Urothelium cell line (cell line): Measurements from ENCODE around the gene HSD3B7.
"Not testable (repeated sequence)": the region's sequence is repeated elsewhere in the genome, so short reads cannot be mapped to it uniquely, and the experiment has no call there.

Experiments used
- DNase-seq: peaks from one replicate; pipeline ENCODE4 v3.0.0; 2011; ENCODE audit warnings: low spot score, mixed read lengths
- FAIRE-seq: peaks from 2 replicates; lab custom pipeline; 2011; peaks lifted over from hg19 to GRCh38; lab: Jason Lieb, UNC

The HSD3B7 gene

DNA sequence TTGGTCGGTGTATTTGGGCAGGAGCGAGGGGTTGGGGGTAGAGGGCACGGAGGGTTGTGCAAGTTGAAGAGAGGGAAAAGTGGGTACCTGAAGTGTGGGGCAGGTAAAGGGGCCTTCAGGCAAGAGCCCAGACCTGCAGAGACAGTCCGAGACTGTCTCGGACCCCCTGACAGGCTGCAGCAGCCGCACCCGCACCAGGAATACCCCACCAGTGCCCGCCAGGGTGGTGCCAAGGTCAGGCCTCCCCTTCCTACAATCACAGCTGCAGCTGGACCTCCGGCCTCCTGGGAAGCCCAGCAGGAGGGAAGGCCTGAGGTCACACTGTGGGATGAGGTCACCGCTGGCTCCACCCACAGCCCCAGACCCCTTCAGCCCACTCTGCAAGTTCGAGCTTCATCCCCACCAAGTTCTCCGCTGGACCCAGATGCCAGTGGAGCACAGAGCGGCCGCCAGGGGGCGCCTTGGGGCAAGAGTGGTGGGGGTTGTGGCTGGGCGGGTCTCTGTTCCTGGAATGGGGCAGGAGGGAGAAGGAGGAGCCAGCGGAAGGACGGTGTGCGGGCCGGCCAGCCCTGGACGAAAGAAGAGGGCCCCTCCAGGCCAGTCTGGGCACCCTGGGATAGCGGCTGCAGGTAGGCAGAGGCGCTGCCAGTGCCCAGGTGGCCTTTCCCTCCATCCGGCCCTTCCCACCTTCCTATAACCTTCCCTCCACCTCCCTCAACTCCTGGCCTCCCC, at the start of gene HSD3B7:
TSS of gene HSD3B7 (plus strand) at position 539 of the 732 bp plus-strand sequence. CDS start 452 bp downstream, outside the sequence.
- DNase-seq (peak; percentile 88), FAIRE-seq (no peak)

DNA sequence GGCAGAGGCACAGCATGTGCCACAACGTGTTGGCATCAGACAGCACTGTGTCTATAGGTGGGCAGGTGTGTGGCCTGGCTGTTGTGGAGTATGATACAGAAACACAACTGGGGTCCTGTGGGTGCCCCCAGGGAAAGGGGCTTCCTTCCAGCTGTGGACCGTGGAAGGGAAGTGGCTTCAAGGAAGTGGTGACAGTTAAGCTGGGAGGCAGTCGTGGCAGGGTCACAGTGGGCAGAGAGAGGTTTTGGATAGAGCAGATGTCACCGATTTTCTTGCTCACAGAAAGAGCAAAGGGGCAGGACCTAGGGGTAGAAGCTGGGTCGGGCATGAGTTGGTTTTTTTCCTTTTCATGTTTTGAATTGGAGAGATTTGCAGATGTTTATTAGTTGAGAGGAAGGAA, 47.3 kb upstream of the HSD3B7 start:
- FAIRE-seq (no peak), DNase-seq (no peak)

DNA sequence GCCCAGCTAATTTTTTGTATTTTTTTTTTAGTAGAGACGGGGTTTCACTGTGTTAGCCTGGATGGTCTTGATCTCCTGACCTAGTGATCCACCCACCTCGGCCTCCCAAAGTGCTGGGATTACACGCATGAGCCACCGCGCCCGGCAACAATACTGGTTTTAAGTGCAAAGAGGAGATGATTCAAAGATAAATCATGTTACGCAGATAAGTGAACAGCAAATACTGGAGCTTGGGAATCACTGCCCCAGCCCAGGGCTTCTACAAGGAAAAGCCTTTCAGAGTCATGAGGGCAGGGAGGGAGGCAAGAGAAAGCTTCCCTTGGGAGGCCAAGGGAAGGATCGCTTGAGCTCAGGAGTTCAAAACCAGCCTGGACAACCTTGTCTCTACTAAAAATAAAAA, 45.4 kb upstream of the HSD3B7 start:
- FAIRE-seq, DNase-seq: not testable (repeated sequence)

DNA sequence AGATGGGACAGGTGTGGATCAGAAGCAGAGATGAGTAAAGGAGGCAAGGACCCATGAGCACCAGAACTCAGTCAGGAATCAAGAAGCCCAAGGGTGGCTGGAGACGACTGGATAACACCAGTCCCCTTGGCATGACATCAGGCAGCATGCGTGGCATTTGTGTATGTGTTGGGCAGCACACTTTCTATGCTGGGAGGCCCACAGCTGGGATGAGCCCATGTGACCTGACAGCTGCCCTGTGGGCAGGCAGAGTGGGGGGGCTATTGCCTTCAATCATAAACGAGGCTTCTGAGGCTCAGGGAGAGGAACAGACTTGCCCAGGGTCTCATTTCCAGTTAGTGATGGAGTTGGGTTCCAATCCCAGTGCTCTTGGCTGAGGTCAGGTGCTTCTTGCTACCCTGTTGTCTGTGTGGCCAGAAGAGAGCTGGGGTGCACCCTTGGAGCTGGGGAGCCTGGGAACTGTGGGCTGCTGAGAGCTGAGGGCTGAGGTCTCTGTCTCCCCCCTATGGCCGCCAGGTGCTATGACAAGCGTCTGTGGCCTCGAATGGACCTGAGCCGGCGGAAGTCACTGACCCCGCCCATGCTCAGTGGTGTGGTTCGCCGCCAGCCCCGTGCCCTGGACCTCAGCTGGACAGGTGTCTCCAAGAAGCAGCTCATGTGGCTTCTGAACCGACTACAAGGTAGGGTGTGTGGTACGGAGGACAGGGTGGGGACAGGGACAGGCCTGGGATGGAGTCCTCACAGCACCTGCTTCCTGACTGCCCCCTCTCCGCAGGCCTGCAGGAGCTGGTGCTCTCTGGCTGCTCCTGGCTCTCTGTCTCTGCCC, 43.2 kb upstream of the HSD3B7 start:
- FAIRE-seq, result no peak
- peak; percentile 77 for DNase-seq

DNA sequence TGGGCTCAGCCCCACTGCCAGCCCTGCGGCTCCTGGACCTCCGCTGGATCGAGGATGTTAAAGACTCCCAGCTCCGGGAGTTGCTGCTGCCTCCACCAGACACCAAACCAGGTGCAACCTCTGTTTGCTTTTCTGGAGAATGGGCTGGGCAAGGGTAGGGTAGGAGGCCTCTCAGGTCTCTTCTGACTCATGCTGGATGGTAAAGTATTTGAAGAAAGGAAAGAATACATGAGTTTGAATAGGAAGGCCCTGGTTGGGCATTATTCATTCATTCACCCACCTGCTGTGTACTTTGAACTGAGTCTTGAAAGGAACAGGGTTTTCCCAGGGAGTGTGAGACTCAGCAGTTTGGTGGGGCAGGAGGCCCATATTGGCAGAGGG, 42.6 kb upstream of the HSD3B7 start:
- DNase-seq (no peak), FAIRE-seq (no peak)

DNA sequence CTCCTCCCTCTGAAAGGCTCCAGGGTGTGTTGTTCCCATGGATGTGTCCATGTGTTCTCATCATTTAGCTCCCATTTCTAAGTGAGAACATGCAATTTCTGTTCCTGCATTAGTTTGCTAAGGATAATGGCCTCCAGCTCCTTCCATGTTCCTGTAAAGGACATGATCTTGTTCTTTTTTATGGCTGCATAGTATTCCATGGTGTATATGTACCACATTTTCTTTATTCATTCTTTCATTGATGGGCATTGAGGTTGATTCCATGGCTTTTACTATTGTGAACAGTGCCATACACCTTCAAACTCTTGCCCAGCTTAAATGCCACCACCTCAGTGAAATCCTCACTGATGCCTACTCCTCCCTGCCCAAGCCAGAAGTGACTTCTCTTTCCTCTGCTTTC, 40.7 kb upstream of the HSD3B7 start:
- DNase-seq, result no peak
- no peak for FAIRE-seq

DNA sequence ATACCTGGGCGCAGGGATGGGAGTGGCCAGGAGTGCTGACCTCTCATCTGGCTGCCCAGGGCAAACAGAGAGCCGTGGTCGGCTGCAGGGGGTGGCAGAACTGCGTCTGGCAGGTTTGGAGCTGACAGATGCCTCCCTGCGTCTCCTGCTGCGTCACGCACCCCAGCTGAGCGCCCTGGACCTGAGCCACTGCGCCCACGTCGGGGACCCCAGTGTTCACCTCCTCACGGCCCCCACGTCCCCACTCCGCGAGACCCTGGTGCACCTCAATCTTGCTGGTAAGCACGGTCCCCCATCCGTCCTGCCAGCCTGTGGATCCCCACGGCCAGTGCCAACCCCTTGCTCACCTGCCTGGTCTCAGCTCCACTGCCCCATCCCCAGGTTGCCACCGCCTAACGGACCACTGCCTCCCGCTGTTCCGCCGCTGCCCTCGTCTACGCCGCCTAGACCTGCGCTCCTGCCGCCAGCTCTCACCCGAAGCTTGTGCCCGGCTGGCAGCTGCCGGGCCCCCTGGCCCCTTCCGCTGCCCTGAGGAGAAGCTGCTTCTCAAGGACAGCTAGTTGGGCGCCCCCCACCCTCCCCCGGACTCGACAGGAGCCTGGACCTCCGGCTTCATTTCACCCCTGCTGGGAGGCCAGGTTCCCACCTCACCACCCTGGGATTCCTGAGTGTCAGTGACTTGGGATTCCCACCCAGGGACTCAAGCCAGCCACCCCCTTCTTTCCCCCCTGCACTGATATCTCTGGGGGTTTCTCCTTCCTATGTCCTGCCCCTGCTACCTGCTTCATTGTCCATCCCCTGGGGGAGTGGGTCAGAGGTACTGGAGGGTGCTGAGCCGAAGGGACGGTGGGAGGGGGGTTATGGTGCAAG, 38.1 kb upstream of the HSD3B7 start:
- DNase-seq (no peak), FAIRE-seq (no peak)

DNA sequence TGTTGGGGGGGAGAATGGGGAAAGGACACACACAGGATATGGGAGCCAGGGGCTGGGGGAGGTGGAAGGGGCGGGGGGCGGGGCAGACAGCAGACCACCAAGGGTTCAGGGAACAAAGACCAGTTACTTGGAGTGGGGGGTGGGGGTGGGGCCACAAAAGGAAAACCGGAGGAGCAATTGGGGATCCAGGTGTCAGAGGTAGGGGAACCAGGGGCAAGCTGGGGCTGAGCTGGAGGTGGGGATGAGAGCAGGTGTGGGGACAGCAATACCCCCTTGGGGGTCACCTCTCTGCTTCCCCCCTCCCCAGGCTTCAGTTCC, 37.5 kb upstream of the HSD3B7 start:
- FAIRE-seq, result no peak
- no peak for DNase-seq

DNA sequence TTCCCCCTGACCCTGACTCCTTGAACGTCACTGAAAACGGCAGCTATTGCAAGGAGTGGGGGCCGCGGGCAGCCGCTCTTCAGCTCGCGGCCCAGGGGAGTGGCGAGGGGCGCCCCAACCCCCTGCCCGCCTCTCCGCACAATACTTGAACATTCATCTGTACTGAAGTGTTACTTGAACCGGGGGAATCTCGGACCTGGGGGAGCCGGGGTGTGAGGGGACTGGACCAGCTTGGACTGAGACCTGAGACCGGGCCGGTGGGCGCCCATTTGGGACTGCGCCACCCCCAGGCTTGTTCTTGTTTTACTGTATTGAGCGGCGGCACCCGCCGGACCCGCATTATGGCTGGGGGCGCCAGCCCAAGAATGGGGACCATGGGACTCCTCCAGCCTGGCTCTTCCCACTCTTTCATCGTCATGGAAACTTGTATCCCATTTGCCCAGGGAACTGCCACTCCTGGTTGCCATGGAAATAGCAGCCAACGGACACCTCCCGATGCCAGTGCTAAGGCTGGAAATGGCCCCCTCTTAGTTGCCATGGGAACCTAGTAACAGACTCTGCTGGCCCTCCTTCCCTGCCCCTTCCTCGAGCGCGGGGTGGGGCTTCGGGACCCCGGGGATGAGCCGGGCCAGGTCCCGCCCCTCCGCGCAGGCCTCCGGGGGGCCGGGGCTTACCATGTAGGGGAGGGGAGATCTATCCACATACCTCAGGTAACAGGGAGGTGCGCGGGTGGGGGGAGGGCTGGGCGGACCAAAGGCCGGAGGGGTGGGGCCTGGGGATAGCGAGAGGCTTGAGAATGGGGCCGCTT, 36.9 kb upstream of the HSD3B7 start:
- DNase-seq (peak; percentile 87), FAIRE-seq (no peak)

DNA sequence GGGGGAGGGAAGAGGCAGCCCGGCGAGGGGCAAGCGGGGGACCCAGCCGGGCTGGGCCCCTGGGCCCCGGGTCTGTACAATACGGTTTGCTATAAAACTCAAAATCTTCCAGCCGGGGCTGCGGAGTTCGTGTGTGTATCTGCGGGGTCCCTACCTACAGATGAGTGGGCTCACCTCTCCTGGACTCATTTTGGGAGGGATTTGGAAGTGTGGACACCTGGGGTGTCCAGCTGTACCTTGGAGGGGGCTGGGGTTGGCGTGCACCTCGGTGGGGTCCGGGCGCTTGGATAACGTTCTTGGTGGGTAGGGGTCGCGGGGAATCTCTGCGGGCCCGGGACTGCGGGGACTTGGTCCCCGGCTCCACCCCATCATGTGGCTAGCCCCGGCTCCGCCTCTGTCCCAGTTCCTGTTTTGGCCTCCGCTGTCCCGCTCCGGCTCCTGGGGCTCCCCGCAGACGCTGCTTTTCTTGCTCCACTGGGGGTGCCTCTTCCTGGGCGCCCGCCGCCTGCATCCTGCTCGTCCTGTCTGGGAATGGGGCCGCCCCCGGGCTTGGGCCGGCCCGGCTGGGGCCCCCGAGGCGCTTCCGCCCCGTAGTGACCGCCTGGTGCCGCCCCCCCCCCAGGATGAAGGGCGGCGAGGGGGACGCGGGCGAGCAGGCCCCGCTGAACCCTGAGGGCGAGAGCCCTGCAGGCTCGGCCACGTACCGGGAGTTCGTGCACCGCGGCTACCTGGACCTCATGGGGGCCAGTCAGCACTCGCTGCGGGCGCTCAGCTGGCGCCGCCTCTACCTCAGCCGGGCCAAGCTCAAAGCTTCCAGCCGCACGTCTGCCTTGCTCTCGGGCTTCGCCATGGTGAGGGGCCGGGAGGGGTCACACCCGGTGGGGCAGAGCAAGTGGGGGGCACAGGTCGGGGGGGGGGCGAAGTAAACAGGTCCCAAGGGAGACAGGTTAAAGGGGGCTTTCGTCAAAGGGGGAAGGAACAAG, 36.0 kb upstream of the HSD3B7 start, which contains the start of gene ORAI3:
TSS of gene ORAI3 (plus strand) at position 402 of the 983 bp plus-strand sequence. CDS start at position 624, 222 bp downstream.
- FAIRE-seq (no peak), DNase-seq (peak; percentile 56)

DNA sequence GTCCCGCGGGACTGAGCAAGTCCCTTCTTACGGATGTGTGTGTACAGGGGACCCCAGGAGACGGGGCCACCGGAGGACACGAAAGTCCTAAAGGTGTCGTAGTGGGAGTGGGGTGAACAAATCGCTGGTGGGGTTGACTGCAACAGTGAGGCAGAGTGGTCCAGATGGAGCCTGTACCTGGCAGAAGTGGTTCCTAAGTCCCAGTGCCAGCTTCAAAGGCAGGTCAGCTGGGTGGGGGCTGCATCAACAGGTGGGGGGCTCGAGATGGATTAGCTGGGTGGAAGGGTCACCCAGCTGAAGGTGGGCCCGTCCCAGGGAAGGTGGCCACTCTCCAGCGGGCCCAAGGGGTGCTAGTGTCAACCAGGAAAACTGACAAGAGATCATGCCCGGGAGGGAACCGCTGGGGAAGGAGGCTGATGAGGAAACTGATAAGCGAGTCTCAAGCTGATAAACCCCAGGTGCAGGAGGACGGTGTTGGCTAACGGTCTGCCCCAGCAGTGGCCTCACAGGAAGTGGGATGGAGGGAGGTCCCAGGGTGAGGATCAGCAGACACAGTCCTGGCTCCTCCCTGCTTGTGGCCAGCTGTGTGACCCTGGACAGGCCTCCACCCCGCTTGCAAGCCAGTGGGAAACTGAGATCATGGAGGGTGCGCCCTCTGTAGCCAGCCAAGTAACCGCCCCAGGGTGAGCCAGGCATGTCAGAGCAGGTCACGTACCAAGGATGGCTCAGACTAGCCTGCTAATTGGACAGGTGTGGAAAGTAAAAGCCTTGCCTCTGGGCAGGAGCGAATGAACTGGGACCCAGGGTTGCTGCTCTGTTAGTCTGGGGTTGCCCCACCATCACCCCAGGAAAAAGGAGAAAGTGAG, 35.1 kb upstream of the HSD3B7 start:
- FAIRE-seq, result no peak
- peak; percentile 57 for DNase-seq

DNA sequence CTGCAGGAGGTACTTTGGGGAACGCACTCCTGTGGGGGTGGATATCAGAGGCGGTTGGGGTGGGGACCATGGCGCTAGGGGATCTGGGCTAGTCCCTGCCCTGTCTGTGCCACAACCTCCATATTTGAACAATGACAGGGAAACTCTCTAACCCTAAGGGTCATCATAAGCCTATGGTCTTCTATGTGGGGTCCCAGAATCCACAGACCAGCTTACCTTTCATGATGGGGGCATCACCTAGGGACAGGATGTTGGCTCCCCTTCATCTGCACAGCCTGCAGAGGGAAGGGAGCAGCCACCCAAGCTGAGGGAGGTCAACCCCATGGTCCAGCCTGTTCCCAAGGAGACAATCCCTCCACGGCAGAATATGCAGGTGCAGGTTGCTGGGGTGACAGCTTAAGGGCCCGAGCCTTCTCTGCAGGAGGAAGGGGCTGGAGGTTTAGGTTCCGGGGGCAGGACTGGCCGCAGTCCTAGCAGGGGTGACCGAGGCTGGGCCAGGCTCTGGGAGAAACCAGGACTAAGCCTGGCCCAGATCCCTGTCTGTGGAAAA, 34.4 kb upstream of the HSD3B7 start:
- FAIRE-seq, result no peak
- DNase-seq, result no peak

DNA sequence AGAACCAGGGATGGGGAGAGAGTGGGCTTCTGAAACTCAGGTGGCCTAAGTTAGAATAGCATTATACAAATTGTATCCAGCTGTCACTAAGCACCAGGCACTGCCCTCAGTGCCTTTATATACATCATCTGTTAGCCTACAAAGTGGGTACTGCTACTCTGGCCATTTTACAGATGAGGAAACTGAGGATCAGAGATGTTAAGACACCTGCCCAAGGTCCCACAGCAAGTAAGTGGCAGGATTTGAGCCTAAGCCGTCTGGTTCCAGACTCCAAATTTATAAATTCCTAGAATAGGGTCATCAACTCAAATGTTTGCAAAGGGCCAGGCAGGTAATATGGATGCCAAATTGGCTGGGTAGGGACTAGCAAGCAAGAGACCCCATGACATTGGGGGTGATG, 33.8 kb upstream of the HSD3B7 start:
- DNase-seq, result no peak
- FAIRE-seq, result no peak

DNA sequence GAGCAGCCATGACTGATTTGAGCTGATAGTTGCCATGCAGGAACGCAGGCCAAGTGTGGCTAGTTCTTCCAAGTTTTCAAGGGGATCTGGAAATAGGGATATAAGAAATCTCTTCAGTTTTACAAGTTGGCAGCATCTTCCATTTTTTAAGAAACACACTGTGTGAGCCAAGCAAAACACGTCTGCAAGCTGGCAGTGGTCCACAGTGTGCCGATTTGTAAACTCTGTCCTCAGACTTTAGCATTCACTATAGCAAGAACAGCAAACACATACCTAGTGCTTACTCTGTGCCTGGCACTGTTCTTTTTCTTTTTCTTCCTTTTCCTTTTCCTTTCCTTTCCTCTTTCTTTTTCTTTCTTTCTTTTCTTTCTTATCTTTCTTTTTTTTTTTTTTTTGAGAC, 33.3 kb upstream of the HSD3B7 start:
- FAIRE-seq (no peak), DNase-seq (no peak)

DNA sequence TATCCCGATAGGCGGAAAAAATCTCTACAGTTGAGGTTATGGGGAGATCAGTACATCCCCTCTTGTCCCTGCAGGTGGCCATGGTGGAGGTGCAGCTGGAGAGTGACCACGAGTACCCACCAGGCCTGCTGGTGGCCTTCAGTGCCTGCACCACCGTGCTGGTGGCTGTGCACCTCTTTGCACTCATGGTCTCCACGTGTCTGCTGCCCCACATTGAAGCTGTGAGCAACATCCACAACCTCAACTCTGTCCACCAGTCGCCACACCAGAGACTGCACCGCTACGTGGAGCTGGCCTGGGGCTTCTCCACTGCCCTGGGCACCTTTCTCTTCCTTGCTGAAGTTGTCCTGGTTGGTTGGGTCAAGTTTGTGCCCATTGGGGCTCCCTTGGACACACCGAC, 31.9 kb upstream of the HSD3B7 start:
- DNase-seq (no peak), FAIRE-seq (no peak)

DNA sequence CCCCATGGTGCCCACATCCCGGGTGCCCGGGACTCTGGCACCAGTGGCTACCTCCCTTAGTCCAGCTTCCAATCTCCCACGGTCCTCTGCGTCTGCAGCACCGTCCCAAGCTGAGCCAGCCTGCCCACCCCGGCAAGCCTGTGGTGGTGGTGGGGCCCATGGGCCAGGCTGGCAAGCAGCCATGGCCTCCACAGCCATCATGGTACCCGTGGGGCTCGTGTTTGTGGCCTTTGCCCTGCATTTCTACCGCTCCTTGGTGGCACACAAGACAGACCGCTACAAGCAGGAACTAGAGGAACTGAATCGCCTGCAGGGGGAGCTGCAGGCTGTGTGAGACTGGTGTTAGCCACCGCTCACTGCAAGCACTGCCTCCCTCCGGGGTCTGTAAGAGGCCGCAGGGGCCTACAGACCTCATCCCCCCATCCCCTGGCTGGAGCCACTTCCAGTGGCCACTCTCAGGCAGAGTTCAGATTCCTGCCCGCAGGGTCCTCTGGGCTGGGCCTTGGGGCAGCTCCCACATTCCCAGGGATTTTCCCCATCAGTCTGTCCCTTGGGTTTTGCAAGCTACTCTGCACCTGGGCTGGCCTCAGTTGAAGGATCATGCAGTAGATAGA, 31.4 kb upstream of the HSD3B7 start:
- FAIRE-seq (no peak), DNase-seq (peak; percentile 44)

DNA sequence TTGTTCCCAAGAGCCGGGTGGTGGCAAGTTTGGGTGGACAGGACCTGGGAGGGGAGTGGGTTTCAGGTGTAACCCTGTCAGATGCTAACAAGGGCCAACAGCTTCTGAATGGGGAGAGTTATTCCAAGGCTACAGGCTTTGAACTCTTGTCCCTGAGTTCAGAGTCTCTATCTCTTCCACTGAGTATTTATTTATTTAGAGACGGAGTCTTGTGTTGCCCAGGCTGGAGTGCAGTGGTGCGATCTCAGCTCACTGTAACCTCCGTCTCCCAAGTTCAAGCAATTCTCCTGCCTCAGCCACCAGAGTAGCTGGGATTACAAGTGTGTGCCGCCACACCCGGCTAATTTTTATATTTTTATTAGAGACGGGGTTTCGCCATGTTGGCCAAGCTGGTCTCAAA, 30.0 kb upstream of the HSD3B7 start:
- FAIRE-seq (no peak), DNase-seq (no peak)
